Stimulated activated CD8-positive, alpha-beta memory T cell treated with anti-CD3 and anti-CD28 coated beads, Interleukin-15, amount 100 ng/mL, for 24 hours (primary cell): Measurements from ENCODE around the gene PARD3B.

ENCODE experiments used
- DNase-seq: peaks from one replicate; pipeline ENCODE4 v3.0.0-alpha.2; 2020; ENCODE audit warnings: low read depth

Gene PARD3B

DNA sequence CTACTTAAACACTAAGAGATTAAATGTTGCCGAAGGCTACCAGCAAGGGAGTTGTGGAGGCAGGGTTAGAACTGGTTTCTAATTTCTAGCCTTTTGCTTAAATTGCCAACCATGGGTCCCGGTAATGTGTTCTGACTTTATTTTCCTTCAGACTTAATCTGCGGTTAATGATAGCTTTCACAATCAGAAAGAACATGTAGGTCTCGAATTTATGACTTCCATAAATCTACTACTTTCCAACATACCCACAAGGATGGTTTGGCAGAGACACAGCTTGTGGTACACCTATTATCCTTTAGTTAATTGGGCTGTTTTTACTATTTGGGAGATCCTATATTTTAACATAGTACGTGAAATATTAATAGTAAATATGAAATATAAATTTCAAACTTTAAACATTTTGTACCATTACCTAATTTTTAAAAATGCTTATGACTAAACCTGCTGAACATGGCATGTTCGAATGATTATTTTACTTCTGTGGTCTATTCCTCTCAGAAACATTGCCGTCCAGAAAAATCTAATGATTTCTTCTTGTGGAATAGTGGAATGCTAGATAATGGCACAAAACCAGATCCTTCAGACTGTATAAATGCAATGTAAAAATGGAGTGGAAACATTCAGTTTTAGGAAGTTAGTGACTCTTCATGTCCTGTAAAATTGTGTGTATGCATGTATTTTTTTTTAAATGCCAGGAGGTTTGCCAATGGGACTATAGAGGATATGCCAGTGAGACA lies 41.3 kb downstream of the PARD3B start:
- DNase-seq: no peak

DNA sequence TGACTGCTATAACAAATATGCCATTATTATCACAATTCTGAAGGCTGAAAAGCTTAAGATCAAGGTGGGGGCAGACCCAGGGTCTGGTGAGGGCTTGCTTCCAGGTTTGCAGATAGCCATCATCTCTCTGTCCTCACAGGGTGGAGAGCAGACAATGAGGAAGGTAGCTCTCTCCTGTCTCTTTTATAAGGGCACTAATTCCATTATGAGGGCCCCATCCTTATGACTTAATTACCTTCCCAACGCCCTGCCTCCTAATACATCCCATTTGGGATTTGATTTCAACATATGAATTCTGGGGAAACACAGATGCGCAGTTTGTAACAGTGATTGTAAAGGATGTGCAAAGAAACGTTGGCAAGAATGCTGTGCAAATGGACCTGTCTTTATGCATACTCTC lies 44.8 kb downstream of the PARD3B start:
- DNase-seq: no peak

DNA sequence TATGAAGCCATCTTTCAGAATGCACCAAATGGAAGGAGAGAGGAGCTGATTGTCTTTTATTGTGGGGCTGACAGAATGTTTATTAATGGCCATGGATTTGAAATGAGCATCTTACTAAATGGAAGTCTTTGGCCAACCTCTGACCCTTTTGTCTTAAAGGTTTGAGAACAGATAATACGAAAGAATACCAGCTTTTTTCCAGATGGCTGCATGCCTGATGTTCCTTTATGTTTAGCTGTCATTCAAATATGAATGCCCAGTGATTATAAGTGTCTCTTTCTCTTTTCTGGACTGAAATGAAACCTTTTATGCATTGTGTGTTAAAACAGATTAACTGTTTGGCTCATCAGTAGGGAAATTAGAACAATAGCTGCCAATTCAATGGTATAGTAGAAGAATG lies 46.0 kb downstream of the PARD3B start:
- no peak for DNase-seq

DNA sequence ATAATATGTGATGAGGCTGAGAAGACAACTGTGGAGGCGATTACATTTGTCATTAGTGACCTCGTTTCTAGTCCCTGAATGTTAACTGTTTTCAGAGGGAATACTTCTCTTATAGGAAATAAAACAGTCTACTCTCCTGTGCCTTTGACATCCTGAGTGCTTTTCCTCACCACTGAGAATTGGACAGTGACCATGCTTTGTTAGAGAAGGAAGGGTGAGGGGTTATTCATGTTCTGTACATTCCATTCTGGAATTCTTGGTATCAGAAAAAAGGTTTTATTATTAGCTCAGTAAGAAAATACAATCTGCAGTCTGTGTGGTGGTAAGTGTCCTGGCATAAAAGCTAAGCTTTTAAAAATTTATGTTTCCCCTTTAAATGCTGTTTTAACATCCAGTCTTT lies 58.8 kb downstream of the PARD3B start:
- no peak for DNase-seq

DNA sequence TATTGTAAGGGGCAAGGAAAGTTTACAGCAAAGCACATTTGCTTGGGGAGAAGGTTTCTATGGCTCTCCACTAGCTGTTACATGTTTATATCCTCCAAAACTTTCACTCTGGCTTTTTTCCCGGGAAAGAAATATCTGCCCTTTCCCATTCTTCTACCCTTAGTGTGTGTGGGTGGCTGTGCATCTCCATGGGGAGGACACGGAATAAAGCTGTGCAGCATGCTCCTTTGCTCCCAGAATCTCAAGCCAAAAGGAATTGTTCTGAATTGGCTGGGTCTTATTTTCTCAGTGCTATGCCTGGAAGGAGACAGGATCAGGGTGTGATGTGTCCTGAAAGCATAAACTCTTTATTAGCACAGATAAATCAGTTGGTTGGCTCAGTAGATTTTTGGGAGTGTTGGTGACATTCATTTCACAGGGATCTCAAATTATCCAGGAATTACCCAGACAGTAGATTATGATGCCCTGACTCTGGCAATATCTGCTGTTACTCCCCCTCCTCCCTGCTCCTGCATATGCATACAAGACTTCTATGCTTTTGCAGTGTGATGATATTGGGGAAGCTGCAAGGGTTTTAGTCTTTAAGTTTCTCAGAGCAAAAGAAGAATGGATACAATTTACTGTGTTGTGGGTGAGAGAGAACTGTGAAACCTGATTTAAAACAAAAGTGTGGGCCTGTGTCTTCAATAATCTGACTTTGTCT lies 63.1 kb downstream of the PARD3B start:
- DNase-seq: no peak

DNA sequence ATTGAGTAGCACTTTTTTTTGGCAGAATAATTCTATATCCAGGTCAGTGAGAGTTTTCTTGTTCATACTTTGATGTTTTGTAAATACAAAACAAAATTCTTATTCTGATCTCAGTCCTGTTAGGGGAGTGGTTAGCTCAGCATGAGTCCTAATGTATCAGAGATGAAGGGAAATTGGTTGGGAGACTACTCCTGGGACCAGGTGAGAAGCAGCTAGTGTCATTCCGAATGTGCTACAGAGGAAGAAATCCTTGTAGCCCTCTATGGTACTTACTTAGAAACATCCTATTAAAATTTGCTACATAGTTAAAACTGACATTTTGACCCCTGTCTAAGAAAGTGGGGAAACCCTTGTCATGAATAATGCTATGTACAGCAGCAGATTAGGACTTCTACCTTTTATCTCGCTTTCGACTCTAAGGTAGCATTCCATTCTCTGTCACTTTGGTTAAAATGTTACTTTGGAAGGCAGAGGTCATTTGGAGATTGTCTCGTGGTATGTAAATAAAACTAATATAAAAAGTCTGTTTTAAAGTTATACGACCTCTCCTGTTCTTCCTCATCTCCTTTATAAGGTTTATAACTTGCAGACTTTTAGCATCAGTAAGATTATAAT lies 65.8 kb downstream of the PARD3B start:
- no peak for DNase-seq

DNA sequence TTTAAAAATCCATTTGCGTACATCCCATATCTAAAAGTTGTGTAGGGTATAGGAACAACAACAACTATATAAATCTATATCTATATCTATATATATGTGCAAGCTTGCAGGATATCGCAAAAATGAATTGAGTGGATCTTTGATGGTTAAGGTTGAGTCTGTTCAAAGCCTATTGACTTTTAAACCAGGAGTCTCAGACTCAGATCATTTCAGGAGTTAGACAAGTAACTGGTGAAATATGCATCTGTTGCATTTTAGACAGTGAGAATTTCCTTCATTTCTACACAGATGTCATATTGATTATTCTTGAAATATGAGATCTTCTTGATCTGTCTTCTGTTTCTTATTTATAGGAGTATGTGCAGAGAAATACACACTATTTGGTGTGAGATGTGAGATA lies 66.5 kb downstream of the PARD3B start:
- DNase-seq: no peak

DNA sequence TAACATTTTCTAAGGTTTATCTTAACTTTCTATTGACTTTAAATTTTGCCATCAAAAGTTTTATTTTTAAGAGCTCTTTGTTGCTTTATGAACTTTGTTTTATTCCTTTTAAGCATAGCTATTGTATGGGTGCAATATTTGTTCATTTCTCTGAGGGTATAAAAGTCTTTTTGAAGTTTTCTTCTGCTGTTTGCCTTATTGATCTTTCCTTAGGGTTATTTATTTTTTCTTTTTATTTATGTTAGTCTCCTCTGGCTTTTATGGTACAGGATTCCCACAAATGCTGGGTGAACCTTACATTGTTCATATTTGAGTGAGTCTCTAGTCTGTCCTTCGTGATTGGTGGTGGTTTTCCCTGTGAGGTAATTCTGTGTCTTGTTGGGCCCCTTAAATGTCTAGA lies 68.4 kb downstream of the PARD3B start:
- DNase-seq: no peak

DNA sequence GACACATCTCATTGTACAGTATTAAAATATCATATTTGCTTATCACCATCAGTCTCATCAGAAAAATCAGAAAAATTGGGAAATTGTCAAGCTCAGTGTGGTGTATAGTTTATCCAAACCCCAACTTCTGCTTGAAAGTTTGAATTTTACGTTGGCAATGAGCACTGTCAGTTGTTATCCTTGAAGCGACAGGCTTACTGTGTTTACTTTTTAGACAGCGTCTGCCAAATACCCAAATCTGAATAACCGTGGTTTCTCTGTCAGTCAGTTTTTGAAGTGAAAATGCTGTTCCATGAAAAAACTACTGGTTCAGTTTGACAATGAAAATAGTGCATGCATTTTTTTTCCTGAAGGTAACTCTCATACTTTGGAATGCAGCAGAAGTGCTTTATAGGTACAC lies 70.2 kb downstream of the PARD3B start:
- no peak for DNase-seq

DNA sequence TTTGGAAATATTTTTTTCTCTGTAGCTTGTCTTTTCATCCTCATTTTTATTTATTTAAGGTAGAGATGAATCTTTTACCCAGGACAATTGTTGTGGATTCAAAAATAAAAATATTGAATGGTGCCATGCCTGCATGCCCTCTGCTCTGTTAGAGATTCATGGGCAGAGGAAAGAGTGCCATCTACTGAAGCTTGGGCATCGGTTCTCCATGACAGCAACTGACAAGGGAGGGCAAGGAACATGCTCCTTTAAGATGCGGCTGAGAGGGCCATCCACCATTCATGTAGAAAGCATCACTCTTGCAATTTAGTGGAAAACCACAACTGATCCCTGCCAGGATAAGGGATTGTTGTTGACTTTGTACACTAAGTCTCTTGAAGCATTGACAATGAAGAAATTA lies 79.9 kb downstream of the PARD3B start:
- DNase-seq: no peak

DNA sequence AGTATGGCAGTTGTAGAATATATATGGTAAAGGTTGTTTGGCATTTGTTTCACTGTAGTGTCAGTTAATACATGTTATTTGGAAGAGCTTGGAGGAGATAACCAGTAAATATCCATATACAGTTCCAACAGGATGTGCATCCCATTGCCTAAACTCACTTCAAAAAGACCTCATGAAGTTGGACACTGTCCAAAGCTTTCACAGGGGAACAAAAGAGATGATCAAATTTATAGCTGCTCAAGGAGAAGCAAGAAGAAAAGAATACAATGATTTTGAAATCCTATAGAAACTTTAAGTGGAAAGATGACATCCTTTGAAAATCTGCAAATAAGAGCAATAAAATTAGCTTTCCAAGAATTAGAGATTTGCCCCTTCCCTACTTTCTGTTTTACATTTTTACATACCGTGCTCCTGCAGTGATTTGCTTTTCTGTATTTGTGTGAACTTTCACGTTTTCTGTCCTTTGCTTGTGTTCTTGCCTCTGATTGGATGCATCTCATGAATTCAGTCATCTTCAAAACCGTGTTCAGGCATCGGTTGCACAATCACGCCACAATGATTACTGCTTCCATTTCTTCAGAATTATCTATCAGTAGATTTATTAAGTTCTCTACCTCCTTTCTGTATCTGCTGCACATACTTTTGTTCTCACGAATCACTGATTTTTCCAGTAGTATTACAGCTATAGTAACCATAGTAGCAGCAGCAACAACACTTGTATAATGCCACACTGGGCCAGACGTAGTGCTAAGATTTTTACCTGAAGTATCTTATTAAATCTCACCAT lies 83.8 kb downstream of the PARD3B start:
- DNase-seq: no peak

DNA sequence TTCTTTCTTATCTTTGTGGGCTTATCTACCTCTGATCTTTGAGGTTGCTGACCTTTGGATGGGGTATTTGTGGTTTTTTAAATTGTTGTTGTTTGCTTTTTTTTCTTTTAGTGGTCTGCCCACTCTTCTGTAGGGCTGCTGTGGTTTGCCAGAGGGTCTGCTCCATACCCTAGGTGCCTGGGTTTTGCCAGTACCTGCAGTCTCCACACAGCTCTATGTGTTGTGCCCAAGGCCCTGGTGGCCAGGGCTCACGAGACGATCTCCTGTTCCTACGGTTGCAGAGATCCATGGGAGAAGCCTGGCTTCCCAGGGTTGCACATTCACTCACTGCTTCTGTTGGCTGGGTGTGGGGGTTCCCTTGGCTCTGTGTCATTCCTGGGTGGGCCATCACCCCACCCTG lies 87.1 kb downstream of the PARD3B start:
- DNase-seq: no peak

DNA sequence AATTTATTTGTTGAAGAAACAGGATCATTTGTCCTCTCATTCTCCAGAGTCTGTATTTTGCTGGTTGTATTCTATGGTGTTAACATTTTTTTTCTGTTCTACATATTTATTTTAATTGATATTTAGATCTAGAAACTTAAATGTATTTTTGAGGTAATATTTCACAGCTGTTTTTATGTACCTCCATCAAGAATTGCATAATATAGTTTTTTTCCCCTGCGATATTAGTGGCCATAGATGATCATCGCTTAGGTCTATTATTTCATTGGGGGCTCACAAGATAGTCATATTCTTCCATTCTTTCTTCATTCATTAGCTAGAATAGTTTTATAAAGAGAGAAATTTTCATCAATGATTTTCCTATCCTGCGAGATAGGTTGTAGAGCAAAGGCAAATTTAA lies 89.3 kb downstream of the PARD3B start:
- no peak for DNase-seq

DNA sequence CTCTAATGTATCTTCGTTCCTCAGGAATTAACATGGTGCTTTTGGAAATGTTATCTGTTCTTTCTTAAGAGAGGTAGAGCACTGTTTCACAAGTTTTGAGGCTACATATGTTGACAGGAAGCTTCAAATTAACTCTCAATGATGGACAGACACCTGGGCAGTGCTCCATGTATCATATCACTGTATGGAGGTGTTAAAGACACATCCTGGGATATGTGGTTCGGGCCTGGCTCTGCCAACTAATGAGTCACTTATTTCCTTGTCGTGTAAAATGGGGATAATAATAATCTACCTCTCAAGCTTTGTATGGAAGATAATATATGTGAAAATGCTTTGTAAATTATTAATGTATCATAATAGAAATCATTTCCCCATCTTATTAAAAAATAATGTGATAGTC lies 90.2 kb downstream of the PARD3B start:
- no peak for DNase-seq

DNA sequence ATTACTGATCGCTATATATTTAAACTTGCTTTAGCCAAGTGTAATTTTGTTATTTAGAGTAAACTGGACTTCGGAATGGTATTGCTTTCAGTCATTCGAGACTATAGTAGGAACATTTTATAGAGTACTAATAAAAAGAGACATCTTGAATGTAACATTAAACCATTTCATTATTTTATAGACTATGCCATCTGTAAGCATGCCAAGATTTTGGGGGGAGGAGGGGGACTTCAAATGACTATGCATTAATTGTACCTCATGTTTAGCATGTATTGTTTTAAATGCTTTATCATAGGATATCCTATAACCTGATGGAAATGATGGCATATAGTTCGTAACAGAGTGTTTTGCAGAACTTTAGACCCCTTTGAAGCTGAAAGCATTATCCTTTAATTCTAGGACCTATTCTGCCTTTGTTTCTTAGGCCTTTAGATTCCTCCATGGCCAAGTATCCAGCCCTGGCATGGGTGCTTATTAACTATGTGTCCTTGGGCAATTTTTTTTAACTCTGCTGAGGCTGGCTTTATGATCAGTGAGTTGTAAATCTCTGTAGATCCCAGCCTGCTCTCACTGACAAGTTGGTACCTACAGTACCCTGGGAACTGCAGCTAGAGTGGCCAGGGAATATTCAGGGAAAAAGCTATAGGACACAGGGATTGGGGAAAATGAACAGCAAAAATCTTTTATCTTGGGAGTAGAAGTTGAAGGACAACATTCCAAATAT lies 93.4 kb downstream of the PARD3B start:
- no peak for DNase-seq

DNA sequence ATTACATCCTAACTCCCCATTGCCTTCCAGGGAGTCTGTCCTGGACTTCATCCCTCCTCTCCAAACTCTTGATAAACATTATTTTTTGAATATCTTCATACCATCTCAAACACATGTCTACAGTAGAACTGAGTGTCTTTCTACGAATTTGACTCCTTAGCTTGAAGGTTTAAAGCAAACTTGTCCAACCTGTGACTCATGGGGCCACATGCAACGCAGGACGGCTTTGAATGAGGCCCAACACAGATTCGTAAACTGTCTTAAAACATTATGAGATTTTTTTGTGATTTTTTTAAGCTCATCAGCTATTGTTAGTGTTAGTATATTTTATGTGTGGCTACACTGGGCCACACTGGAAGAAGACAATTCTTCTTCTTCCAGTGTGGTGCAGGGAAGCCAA lies 98.1 kb downstream of the PARD3B start:
- no peak for DNase-seq

DNA sequence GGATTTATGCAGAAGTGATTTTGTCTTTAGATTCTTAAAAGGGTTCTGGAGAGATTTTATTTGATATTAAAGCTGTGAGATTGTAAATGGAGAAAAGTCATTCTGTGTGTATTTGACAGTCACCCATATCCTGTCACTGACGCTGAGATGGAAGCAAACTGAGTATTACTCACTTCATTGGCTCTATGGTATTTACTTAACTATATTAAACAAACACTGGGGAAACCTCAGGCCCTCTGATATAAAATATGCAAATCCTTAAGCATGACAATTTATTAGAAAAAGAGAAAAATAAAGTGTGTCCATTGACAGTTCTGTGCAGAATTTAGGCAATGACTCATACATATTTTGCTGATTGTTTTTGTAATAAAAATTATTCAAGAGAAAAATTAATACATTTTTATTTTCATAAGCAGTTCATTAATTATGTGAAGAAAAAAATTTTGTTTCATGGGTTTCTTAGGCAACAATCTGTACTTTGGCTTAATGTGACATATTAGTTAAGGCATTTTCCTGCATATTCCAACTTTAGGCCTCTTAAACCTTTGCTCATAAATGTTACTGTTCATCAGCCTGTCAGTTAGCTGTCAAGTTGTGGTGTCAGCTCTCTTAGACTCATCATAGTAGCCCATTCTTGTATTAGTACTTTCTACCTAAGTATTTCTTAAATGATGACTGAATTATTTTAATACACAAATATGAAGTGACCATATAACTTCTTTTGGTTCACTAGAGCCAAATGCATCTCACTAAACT lies 99.9 kb downstream of the PARD3B start:
- no peak for DNase-seq

DNA sequence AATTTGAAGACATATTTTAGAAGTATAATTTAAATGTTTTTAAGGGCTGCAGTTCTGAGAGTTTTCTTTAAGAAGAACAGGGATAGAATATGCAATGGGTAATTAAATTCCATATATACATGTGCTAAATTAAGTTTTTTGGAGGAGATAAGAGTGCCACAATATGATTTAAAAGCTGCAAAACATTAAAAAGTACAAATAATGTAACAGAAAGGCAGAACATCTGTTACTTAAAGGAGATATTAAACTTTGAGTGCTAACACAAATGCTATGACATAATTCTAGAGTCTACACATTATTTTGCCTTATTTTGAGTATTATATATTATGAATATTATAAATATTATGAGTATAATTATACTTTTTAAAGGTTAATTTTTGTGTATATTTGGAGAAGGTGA lies 102.4 kb downstream of the PARD3B start:
- no peak for DNase-seq

DNA sequence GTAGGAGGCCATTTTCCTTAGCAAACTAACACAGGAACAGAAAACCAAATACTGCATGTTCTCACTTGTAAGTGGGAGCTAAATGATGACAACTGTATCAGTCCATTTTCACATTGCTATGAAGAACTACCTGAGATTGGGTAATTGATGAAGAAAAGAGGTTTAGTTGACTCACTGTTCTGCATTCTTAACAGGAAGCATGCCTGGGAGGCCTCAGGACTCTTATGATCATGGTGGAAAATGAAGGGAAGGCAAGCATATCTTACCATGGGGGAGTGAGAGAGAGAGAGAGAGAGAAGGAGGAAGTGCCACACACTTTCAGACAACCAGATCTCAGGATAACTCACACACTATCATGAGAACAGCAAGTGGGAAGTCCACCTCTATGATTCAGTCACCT lies 105.3 kb downstream of the PARD3B start:
- no peak for DNase-seq

DNA sequence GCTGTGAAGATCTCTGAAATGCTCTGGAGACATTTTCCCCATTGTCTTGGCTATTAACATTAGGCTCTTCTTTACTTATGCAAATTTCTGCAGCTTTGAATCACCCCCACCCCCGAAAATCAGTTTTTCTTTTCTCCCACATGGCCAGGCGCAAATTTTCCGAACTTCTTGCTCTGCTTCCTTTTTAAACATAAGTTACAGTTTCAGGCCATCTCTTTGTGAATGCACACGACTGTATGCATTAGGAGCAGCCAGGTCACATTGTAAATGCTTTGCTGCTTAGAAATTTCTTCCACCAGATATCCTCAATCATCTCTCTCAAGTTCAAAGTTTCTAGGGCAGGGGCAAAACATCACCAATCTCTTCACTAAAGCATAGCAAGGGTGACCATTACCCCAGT lies 106.8 kb downstream of the PARD3B start:
- no peak for DNase-seq

DNA sequence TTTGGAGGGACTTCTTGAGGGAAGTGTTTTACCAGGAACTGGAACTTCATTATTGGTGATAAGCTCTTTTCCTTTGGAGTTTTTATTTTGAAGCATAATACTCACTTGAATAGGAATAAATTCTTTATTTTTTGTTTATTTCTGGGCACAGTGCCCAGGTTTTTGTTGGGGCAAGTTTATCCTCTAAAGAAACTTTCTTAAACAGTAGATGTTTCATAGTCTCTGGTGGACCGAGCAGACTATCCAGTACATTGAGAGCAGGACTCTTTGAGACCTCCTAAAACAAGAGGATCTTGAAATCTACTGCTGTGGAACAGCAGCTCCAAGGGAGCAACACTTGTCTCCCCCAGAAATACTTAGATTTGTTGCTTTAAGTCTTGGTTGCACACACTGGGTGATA lies 109.4 kb downstream of the PARD3B start:
- DNase-seq: no peak
